Measurements from ENCODE around the gene ZACN.

The ZACN gene

GRCh38 chr17:76039121-76039520 is 39.9 kb upstream of the ZACN start:
- no peak for TF ChIP-seq CTCF (IDR thresholded peaks at IDR 0.05)

- no peak for TF ChIP-seq CTCF (IDR thresholded peaks at IDR 0.05)
These were observed 38.6 kb upstream of the ZACN start for GRCh38 chr17:76040376-76040775.

GRCh38 chr17:76046064-76046463 is 32.9 kb upstream of the ZACN start:
- TF ChIP-seq CTCF (IDR thresholded peaks at IDR 0.05), result no peak

GRCh38 chr17:76048025-76048605 is 30.9 kb upstream of the ZACN start:
- no peak for TF ChIP-seq CTCF (IDR thresholded peaks at IDR 0.05)

- TF ChIP-seq CTCF (IDR thresholded peaks at IDR 0.05), result no peak
These were observed 30.3 kb upstream of the ZACN start for GRCh38 chr17:76048711-76049110.

- no peak for TF ChIP-seq CTCF (IDR thresholded peaks at IDR 0.05)
These were observed 29.7 kb upstream of the ZACN start for GRCh38 chr17:76049239-76049638.

GRCh38 chr17:76049836-76050537 is 29.0 kb upstream of the ZACN start:
- TF ChIP-seq CTCF (IDR thresholded peaks at IDR 0.05), result no peak

Data from LNCAP (cell line).